Progenitor cell of endocrine pancreas (in vitro differentiated cells): ENCODE measurements around the gene TACC2. TPM values are rescaled to one million over a fixed set of nuclear protein-coding genes. Genes with fewer than 3 reads are reported as not detected.

ENCODE experiments used
- DNase-seq: peaks from one replicate; pipeline ENCODE4 v3.0.0; 2021; ENCODE audit warnings: low spot score; ENCODE audit not compliant: unreplicated experiment
- H3K27ac Mint-ChIP-seq: 2 replicates; pipeline ENCODE4 v1.8.0; 2021; ENCODE audit warnings: mild to moderate bottlenecking, moderate library complexity, mixed read lengths
- H3K27me3 Mint-ChIP-seq: 2 replicates; pipeline ENCODE4 v1.8.0; 2021; ENCODE audit warnings: mixed read lengths
- H3K36me3 Mint-ChIP-seq: 2 replicates; pipeline ENCODE4 v1.8.0; 2022; ENCODE audit warnings: mixed read lengths; ENCODE audit not compliant: insufficient read depth
- H3K4me1 Mint-ChIP-seq: 2 replicates; pipeline ENCODE4 v1.8.0; 2021; ENCODE audit warnings: low read depth, mixed read lengths
- H3K4me3 Mint-ChIP-seq: 2 replicates; pipeline ENCODE4 v1.8.0; 2021; ENCODE audit warnings: low read depth, mild to moderate bottlenecking, moderate library complexity, mixed read lengths
- H3K9me3 Mint-ChIP-seq: 2 replicates; pipeline ENCODE4 v1.8.0; 2021; ENCODE audit warnings: low read depth, mixed read lengths
- CTCF ChIP-seq: fragments of 200-600 bp; sonication (generic); IDR thresholded peaks from one replicate; pipeline ENCODE4 v1.5.0; 2021; ENCODE audit warnings: antibody characterized with exemption, mild to moderate bottlenecking; ENCODE audit not compliant: unreplicated experiment
- total RNA-seq: library from RNA; stranded (reverse); gene quantifications from 2 replicates; pipeline ENCODE4 v1.2.1, GENCODE V29; 2021

TACC2 gene
- total RNA-seq, 1 donor from 2014 or later, result 60.4 TPM

DNA sequence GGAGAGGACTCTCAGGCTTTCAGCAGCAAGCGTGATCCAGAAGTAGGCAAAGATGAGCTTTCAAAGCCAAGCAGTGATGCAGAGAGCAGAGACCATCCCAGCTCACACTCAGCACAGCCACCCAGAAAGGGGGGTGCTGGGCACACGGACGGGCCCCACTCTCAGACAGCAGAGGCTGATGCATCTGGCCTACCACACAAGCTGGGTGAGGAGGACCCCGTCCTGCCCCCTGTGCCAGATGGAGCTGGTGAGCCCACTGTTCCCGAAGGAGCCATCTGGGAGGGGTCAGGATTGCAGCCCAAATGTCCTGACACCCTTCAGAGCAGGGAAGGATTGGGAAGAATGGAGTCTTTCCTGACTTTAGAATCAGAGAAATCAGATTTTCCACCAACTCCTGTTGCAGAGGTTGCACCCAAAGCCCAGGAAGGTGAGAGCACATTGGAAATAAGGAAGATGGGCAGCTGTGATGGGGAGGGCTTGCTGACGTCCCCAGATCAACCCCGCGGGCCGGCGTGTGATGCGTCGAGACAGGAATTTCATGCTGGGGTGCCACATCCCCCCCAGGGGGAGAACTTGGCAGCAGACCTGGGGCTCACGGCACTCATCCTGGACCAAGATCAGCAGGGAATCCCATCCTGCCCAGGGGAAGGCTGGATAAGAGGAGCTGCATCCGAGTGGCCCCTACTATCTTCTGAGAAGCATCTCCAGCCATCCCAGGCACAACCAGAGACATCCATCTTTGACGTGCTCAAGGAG is 95.5 kb downstream of the TACC2 start:
- Mint-ChIP-seq H3K27me3 (no peaks in the 10 kb centered on the region), H3K4me3 (no peak overlapping the region), H3K4me1 (no peaks in the 10 kb centered on the region), H3K36me3 (no peaks in the 10 kb centered on the region), H3K27ac (no peak overlapping the region), H3K9me3 (no peaks in the 10 kb centered on the region)
- TF ChIP-seq CTCF, result no peak
- no peak for DNase-seq

DNA sequence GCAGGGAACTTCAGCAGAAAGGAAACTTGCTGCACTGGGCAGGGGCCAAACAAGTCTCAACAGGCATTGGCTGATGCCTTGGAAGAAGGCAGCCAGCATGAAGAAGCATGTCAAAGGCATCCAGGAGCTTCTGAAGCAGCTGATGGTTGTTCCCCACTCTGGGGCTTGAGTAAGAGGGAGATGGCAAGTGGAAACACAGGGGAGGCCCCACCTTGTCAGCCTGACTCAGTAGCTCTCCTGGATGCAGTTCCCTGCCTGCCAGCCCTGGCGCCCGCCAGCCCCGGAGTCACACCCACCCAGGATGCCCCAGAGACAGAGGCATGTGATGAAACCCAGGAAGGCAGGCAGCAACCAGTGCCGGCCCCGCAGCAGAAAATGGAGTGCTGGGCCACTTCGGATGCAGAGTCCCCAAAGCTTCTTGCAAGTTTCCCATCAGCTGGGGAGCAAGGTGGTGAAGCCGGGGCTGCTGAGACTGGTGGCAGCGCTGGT is 96.5 kb downstream of the TACC2 start:
- H3K36me3 Mint-ChIP-seq, result no peaks in the 10 kb centered on the region
- no peak for DNase-seq
- no peaks in the 10 kb centered on the region for H3K9me3 Mint-ChIP-seq
- no peaks in the 10 kb centered on the region for H3K4me1 Mint-ChIP-seq
- H3K27ac Mint-ChIP-seq, result no peak overlapping the region
- TF ChIP-seq CTCF, result no peak
- H3K4me3 Mint-ChIP-seq, result no peak overlapping the region
- H3K27me3 Mint-ChIP-seq, result no peaks in the 10 kb centered on the region

DNA sequence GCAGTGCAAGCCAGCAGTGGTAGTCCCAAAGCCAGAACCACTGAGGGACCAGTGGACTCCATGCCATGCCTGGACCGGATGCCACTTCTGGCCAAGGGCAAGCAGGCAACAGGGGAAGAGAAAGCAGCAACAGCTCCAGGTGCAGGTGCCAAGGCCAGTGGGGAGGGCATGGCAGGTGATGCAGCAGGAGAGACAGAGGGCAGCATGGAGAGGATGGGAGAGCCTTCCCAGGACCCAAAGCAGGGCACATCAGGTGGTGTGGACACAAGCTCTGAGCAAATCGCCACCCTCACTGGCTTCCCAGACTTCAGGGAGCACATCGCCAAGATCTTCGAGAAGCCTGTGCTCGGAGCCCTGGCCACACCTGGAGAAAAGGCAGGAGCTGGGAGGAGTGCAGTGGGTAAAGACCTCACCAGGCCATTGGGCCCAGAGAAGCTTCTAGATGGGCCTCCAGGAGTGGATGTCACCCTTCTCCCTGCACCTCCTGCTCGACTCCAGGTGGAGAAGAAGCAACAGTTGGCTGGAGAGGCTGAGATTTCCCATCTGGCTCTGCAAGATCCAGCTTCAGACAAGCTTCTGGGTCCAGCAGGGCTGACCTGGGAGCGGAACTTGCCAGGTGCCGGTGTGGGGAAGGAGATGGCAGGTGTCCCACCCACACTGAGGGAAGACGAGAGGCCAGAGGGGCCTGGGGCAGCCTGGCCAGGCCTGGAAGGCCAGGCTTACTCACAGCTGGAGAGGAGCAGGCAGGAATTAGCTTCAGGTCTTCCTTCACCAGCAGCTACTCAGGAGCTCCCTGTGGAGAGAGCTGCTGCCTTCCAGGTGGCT is 97.7 kb downstream of the TACC2 start:
- DNase-seq, result no peak
- Mint-ChIP-seq H3K9me3 (no peaks in the 10 kb centered on the region), H3K27ac (no peak overlapping the region), H3K4me1 (no peaks in the 10 kb centered on the region), H3K4me3 (no peak overlapping the region), H3K27me3 (no peaks in the 10 kb centered on the region), H3K36me3 (no peaks in the 10 kb centered on the region)
- TF ChIP-seq CTCF, result no peak

GRCh38 chr10:122087436-122087835 is 98.5 kb downstream of the TACC2 start:
- Mint-ChIP-seq H3K36me3 (no peaks in the 10 kb centered on the region), H3K4me3 (no peak overlapping the region), H3K4me1 (no peaks in the 10 kb centered on the region), H3K27me3 (no peaks in the 10 kb centered on the region), H3K9me3 (no peaks in the 10 kb centered on the region), H3K27ac (no peak overlapping the region)
- DNase-seq, result no peak
- no peak for TF ChIP-seq CTCF

GRCh38 chr10:122089311-122090017 is 100.5 kb downstream of the TACC2 start:
- no peak overlapping the region for H3K27ac Mint-ChIP-seq
- H3K27me3 Mint-ChIP-seq, result no peaks in the 10 kb centered on the region
- H3K4me3 Mint-ChIP-seq, result no peak overlapping the region
- no peaks in the 10 kb centered on the region for H3K9me3 Mint-ChIP-seq
- no peak for TF ChIP-seq CTCF
- no peak for DNase-seq
- no peaks in the 10 kb centered on the region for H3K36me3 Mint-ChIP-seq
- H3K4me1 Mint-ChIP-seq, result no peaks in the 10 kb centered on the region
